K562 (cell line): ENCODE measurements around the gene HPX. TPM values are rescaled to one million over a fixed set of nuclear protein-coding genes. Genes with fewer than 3 reads are reported as not detected.

Experiments
- MAZ ChIP-seq, 2 experiments: fragments of 450-650 bp in 1 of 2; sonication (generic) in 1 of 2; formaldehyde crosslinking; IDR thresholded peaks in 1 of 2; conservative IDR thresholded peaks in 1 of 2; 2 replicates each; pipeline versions ENCODE4 v1.4.0 to v1.5.0; 2020; ENCODE audit warnings: mild to moderate bottlenecking in 1 of 2, missing genetic modification reagents in 1 of 2
- SIX5 ChIP-seq, 2 experiments: IDR thresholded peaks; 2 replicates each; pipeline ENCODE4 v1.6.1; 2011; ENCODE audit warnings: low read length in 2 of 2, borderline replicate concordance in 1 of 2, low read depth in 1 of 2, mild to moderate bottlenecking in 1 of 2, moderate library complexity in 1 of 2; ENCODE audit not compliant: insufficient read depth in 1 of 2
- TEAD2 ChIP-seq: fragments of 450-650 bp; IDR thresholded peaks from 2 replicates; pipeline ENCODE4 v1.6.1; 2016; ENCODE audit warnings: missing genetic modification characterization, control low read depth, missing compliant biosample characterization
- ZBTB7A ChIP-seq: IDR thresholded peaks from 2 replicates; pipeline ENCODE4 v1.6.1; 2011; ENCODE audit warnings: low read depth, mild to moderate bottlenecking, low read length, moderate library complexity, borderline replicate concordance; ENCODE audit not compliant: control insufficient read depth
- polyA plus RNA-seq, 8 experiments: library from polyadenylated mRNA; depleted of rRNA in 4 of 8; stranded (reverse) in 5 of 8; unstranded in 3 of 8; fragments of >200 nt; fragmentation: Nextera tagmentation in 2 of 8; fragmentation: Illumina TruSeq in 1 of 8; extraction: Ambion mirVana in 2 of 8; extraction: Trizol in 1 of 8; gene quantifications; 2 replicates each; pipeline versions ENCODE4 v1.2.1 to v1.2.3, GENCODE V29; 2011 to 2014; ENCODE audit warnings: inconsistent platforms in 1 of 8, missing spikeins in 1 of 8
- total RNA-seq, 7 experiments: library from RNA; depleted of rRNA in 6 of 7; stranded (reverse); fragments of >200 nt in 6 of 7; fragmentation: Illumina TruSeq in 2 of 7; extraction: Trizol in 2 of 7; gene quantifications; 2 replicates each; pipeline versions ENCODE4 v1.2.1 to v1.2.3, GENCODE V29; 2011 to 2021; ENCODE audit warnings: low replicate concordance in 1 of 7
- TF ChIP-seq, protein P1 (sequence below): fragments of 450-650 bp; IDR thresholded peaks from 2 replicates; pipeline ENCODE4 v1.6.1; 2017; ENCODE audit warnings: mild to moderate bottlenecking, moderate library complexity
- TF ChIP-seq, protein P2 (sequence below): fragments of 450-650 bp; IDR thresholded peaks from 2 replicates; pipeline ENCODE4 v1.6.1; 2017; ENCODE audit warnings: antibody characterized with exemption, mild to moderate bottlenecking
- TF ChIP-seq, protein P3 (sequence below), 2 experiments: fragments of 450-650 bp; formaldehyde crosslinking in 1 of 2; IDR thresholded peaks; 2 replicates each; pipeline versions ENCODE4 v1.4.0 to v1.6.1; 2014 to 2020; ENCODE audit warnings: mild to moderate bottlenecking in 2 of 2, borderline replicate concordance in 1 of 2, low read depth in 1 of 2
- TF ChIP-seq, protein P4 (sequence below), 3 experiments: IDR thresholded peaks in 2 of 3; conservative IDR thresholded peaks in 1 of 3; 2 replicates each; pipeline ENCODE4 v1.5.1; 2011 to 2012; ENCODE audit warnings: low read length in 3 of 3, mild to moderate bottlenecking in 3 of 3, control low read depth in 2 of 3, improper control_type of control experiment in 1 of 3, inconsistent platforms in 1 of 3, low read depth in 1 of 3, mixed read lengths in 1 of 3, moderate library complexity in 1 of 3; ENCODE audit not compliant: insufficient read depth in 2 of 3

HPX gene
- total and polyA plus RNA-seq, 9 of the 15 experiments (the other 6 are each of a cell fraction or from before 2014, with no cell fraction given), result 0.12 to 1.2 (median 0.49) TPM; not detected in 1

DNA sequence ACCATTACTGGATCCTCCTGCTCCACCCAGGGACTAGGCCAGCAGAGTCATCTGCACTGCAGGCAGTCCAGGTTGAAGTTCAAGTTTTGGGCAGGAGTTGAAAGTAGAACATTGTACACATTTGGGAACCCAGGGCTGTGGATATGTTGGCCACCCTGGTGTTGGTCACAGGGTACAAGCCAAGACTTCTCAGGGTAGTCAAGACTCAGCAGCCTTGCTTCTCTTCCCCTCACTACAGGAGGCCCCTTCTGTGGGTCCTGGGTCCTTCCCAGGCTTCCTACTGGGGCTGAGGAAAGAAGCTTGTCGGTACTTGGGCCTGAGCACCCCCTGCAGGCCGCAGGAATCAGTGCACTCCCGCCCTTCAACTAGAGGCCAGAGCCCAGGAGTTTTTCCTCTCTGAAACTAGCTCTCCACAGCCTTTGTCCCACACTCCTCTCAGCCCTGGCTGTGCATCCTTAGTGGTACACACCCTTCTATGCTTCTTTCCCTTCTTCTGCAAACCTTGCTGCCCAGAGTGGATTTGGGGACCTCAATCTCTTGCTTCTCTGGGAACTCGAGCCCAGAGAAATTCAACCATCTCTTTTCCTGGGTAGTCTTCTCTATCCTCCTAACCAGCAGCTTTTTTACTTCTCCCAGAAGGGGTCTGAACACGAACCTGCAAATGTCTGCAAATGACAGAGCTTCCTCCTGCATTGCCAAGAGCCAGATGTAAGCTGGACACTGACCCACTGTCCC lies 2.6 kb upstream of the HPX start (continued):
- TF ChIP-seq, protein P1, sequence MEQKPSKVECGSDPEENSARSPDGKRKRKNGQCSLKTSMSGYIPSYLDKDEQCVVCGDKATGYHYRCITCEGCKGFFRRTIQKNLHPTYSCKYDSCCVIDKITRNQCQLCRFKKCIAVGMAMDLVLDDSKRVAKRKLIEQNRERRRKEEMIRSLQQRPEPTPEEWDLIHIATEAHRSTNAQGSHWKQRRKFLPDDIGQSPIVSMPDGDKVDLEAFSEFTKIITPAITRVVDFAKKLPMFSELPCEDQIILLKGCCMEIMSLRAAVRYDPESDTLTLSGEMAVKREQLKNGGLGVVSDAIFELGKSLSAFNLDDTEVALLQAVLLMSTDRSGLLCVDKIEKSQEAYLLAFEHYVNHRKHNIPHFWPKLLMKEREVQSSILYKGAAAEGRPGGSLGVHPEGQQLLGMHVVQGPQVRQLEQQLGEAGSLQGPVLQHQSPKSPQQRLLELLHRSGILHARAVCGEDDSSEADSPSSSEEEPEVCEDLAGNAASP, result no peak
- TF ChIP-seq, protein P2, sequence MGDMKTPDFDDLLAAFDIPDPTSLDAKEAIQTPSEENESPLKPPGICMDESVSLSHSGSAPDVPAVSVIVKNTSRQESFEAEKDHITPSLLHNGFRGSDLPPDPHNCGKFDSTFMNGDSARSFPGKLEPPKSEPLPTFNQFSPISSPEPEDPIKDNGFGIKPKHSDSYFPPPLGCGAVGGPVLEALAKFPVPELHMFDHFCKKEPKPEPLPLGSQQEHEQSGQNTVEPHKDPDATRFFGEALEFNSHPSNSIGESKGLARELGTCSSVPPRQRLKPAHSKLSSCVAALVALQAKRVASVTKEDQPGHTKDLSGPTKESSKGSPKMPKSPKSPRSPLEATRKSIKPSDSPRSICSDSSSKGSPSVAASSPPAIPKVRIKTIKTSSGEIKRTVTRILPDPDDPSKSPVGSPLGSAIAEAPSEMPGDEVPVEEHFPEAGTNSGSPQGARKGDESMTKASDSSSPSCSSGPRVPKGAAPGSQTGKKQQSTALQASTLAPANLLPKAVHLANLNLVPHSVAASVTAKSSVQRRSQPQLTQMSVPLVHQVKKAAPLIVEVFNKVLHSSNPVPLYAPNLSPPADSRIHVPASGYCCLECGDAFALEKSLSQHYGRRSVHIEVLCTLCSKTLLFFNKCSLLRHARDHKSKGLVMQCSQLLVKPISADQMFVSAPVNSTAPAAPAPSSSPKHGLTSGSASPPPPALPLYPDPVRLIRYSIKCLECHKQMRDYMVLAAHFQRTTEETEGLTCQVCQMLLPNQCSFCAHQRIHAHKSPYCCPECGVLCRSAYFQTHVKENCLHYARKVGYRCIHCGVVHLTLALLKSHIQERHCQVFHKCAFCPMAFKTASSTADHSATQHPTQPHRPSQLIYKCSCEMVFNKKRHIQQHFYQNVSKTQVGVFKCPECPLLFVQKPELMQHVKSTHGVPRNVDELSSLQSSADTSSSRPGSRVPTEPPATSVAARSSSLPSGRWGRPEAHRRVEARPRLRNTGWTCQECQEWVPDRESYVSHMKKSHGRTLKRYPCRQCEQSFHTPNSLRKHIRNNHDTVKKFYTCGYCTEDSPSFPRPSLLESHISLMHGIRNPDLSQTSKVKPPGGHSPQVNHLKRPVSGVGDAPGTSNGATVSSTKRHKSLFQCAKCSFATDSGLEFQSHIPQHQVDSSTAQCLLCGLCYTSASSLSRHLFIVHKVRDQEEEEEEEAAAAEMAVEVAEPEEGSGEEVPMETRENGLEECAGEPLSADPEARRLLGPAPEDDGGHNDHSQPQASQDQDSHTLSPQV, result no peak
- TF ChIP-seq TEAD2 (tag) (no peak), MAZ (CRISPR knock-in tag; conservative IDR thresholded peaks at IDR 0.05 in 1 of 2, IDR thresholded peaks at IDR 0.05 in 1 of 2) (no peak), ZBTB7A (no peak), SIX5 (IDR thresholded peaks at IDR 0.05; ENCODE audit: borderline replicate concordance in 1 of 2, insufficient read depth in 1 of 2, low read depth in 1 of 2, low read length in 2 of 2) (no peak)
- TF ChIP-seq, protein P3, sequence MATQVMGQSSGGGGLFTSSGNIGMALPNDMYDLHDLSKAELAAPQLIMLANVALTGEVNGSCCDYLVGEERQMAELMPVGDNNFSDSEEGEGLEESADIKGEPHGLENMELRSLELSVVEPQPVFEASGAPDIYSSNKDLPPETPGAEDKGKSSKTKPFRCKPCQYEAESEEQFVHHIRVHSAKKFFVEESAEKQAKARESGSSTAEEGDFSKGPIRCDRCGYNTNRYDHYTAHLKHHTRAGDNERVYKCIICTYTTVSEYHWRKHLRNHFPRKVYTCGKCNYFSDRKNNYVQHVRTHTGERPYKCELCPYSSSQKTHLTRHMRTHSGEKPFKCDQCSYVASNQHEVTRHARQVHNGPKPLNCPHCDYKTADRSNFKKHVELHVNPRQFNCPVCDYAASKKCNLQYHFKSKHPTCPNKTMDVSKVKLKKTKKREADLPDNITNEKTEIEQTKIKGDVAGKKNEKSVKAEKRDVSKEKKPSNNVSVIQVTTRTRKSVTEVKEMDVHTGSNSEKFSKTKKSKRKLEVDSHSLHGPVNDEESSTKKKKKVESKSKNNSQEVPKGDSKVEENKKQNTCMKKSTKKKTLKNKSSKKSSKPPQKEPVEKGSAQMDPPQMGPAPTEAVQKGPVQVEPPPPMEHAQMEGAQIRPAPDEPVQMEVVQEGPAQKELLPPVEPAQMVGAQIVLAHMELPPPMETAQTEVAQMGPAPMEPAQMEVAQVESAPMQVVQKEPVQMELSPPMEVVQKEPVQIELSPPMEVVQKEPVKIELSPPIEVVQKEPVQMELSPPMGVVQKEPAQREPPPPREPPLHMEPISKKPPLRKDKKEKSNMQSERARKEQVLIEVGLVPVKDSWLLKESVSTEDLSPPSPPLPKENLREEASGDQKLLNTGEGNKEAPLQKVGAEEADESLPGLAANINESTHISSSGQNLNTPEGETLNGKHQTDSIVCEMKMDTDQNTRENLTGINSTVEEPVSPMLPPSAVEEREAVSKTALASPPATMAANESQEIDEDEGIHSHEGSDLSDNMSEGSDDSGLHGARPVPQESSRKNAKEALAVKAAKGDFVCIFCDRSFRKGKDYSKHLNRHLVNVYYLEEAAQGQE (IDR thresholded peaks at IDR 0.05; ENCODE audit: borderline replicate concordance), result peak; percentile 69
- TF ChIP-seq, protein P3 (CRISPR knock-in tag; IDR thresholded peaks at IDR 0.05; ENCODE audit: low read depth), result no peak
- TF ChIP-seq, protein P4, sequence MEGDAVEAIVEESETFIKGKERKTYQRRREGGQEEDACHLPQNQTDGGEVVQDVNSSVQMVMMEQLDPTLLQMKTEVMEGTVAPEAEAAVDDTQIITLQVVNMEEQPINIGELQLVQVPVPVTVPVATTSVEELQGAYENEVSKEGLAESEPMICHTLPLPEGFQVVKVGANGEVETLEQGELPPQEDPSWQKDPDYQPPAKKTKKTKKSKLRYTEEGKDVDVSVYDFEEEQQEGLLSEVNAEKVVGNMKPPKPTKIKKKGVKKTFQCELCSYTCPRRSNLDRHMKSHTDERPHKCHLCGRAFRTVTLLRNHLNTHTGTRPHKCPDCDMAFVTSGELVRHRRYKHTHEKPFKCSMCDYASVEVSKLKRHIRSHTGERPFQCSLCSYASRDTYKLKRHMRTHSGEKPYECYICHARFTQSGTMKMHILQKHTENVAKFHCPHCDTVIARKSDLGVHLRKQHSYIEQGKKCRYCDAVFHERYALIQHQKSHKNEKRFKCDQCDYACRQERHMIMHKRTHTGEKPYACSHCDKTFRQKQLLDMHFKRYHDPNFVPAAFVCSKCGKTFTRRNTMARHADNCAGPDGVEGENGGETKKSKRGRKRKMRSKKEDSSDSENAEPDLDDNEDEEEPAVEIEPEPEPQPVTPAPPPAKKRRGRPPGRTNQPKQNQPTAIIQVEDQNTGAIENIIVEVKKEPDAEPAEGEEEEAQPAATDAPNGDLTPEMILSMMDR (IDR thresholded peaks at IDR 0.05 in 2 of 3, conservative IDR thresholded peaks at IDR 0.05 in 1 of 3; ENCODE audit: insufficient read depth in 2 of 3, low read depth in 1 of 3, low read length in 3 of 3), result peak; percentile 86 to 92 (median 86)
